Spleen (tissue), 11 donors: ENCODE results near the gene ARF6. TPM values are rescaled to one million over a fixed set of nuclear protein-coding genes. Genes with fewer than 3 reads are reported as not detected.
"Not testable (repeated sequence)": the region's sequence is repeated elsewhere in the genome, so short reads cannot be mapped to it uniquely, and the experiment has no call there.

Experiments
- DNase-seq: peaks from one replicate; pipeline ENCODE4 v3.0.0-alpha.2; 2020
- H3K27ac ChIP-seq, 8 donors: fragments of 200-600 bp; sonication (generic) in 7 of 8; 1 replicate in 4 of 8; 2 replicates in 4 of 8; pipeline versions ENCODE4 v1.5.0 to v1.8.0; 2016 to 2021; ENCODE audit warnings: inconsistent platforms in 4 of 8, mild to moderate bottlenecking in 4 of 8, moderate library complexity in 1 of 8
- H3K27me3 ChIP-seq, 7 donors: fragments of 200-600 bp; sonication (generic) in 6 of 7; replicated peaks in 1 of 7; 1 replicate in 4 of 7; 2 replicates in 3 of 7; pipeline versions ENCODE4 v1.5.0 to v1.8.0; 2016 to 2021; ENCODE audit warnings: inconsistent platforms in 3 of 7, mild to moderate bottlenecking in 1 of 7
- H3K36me3 ChIP-seq, 6 donors: fragments of 200-600 bp; sonication (generic) in 5 of 6; 1 replicate in 4 of 6; 2 replicates in 2 of 6; pipeline versions ENCODE4 v1.5.0 to v1.8.0; 2016 to 2021; ENCODE audit warnings: inconsistent platforms in 2 of 6
- H3K4me1 ChIP-seq, 6 donors: fragments of 200-600 bp; sonication (generic) in 5 of 6; 1 replicate in 3 of 6; 2 replicates in 3 of 6; pipeline versions ENCODE4 v1.5.0 to v1.8.0; 2016 to 2021; ENCODE audit warnings: inconsistent platforms in 3 of 6
- H3K4me3 ChIP-seq, 8 donors: fragments of 200-600 bp; sonication (generic) in 7 of 8; 1 replicate in 4 of 8; 2 replicates in 4 of 8; pipeline versions ENCODE4 v1.5.0 to v1.8.0; 2016 to 2021; ENCODE audit warnings: inconsistent platforms in 4 of 8, mild to moderate bottlenecking in 4 of 8, moderate library complexity in 2 of 8
- H3K9me3 ChIP-seq, 8 donors: fragments of 200-600 bp; sonication (generic) in 7 of 8; 1 replicate in 4 of 8; 2 replicates in 4 of 8; pipeline versions ENCODE4 v1.5.0 to v1.8.0; 2016 to 2021; ENCODE audit warnings: inconsistent platforms in 4 of 8
- POLR2A ChIP-seq, 3 donors: fragments of 450-650 bp; IDR thresholded peaks; one replicate each; pipeline ENCODE4 v1.5.1; 2017; ENCODE audit warnings: antibody characterized with exemption in 3 of 3, mild to moderate bottlenecking in 1 of 3
- POLR2AphosphoS5 ChIP-seq, 3 donors: sonication (generic); formaldehyde crosslinking; IDR thresholded peaks; one replicate each; pipeline ENCODE4 v1.5.1; 2017; ENCODE audit warnings: antibody characterized with exemption in 3 of 3
- WGBS, 5 donors: extraction: QIAGEN DNeasy Blood & Tissue Kit in 3 of 5; methylation state at CpG; one replicate each; pipeline versions ENCODE4 v1.1.5 to v1.1.7; 2013 to 2018; 5-methylcytosine and 5-hydroxymethylcytosine counted together
- intact Hi-C: fragments of 100-400 bp; cut with DNase I; formaldehyde crosslinking; loops from one replicate; pipeline ENCODE4 v1.15.0; 2023; ENCODE audit warnings: low total_unique reads
- polyA plus RNA-seq, 3 donors: library from polyadenylated mRNA; stranded (reverse); fragments of 200-250 nt; gene quantifications; one replicate each; pipeline ENCODE4 v1.2.1, GENCODE V29; 2013
- total RNA-seq, 7 donors: library from RNA; depleted of rRNA in 3 of 7; stranded (reverse); fragments of >200 nt in 3 of 7; fragmentation: NEBNext Ultra II Directional in 4 of 7; extraction: Animal tissue kit (Norgen Biotek cat#: 25700) in 4 of 7; gene quantifications; one replicate each; pipeline versions ENCODE4 v1.1.0 to v1.2.1, GENCODE V29; 2016 to 2021
- TF ChIP-seq, protein P1 (sequence below), 11 experiments: fragments of 200-600 bp in 7 of 11; fragments of 450-650 bp in 4 of 11; sonication (generic) in 4 of 11; IDR thresholded peaks in 8 of 11; conservative IDR thresholded peaks in 3 of 11; 1 replicate in 7 of 11; 2 replicates in 4 of 11; pipeline versions ENCODE4 v1.4.0 to v1.8.0; 2016 to 2021; ENCODE audit warnings: antibody characterized with exemption in 11 of 11, inconsistent platforms in 4 of 11, mild to moderate bottlenecking in 1 of 11
- donor health status: healthy with polysubstance abuse.
- donor health status: DM: no; HTN: no; CAD: no; lungs with moderate emphysema.
- donor health status: DM: no; HTN: no; CAD: no.
- donor health status: Bipolar disorder and iron deficiency.
- donor health status: healthy.
- donor health status: DM: no; HTN: no; CAD: no.
- donor health status: DM: yes; HTN: yes; CAD: no.

Gene ARF6
- total and polyA plus RNA-seq, 10 donors: 39.0 to 89.1 (median 76.6) TPM

DNA sequence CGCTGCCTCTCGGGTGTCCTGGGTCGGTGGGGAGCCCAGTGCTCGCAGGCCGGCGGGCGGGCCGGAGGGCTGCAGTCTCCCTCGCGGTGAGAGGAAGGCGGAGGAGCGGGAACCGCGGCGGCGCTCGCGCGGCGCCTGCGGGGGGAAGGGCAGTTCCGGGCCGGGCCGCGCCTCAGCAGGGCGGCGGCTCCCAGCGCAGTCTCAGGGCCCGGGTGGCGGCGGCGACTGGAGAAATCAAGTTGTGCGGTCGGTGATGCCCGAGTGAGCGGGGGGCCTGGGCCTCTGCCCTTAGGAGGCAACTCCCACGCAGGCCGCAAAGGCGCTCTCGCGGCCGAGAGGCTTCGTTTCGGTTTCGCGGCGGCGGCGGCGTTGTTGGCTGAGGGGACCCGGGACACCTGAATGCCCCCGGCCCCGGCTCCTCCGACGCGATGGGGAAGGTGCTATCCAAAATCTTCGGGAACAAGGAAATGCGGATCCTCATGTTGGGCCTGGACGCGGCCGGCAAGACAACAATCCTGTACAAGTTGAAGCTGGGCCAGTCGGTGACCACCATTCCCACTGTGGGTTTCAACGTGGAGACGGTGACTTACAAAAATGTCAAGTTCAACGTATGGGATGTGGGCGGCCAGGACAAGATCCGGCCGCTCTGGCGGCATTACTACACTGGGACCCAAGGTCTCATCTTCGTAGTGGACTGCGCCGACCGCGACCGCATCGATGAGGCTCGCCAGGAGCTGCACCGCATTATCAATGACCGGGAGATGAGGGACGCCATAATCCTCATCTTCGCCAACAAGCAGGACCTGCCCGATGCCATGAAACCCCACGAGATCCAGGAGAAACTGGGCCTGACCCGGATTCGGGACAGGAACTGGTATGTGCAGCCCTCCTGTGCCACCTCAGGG, 679 bp downstream of the ARF6 start:
- Histone ChIP-seq H3K36me3 (peaks cover 0 to 32% (median 0%) of the 10 kb centered on the region in 6 donors), H3K9me3 (no peaks in the 10 kb centered on the region), H3K4me1 (peaks cover 19 to 65% (median 51%) of the 10 kb centered on the region in 6 donors), H3K27me3 (no peaks in the 10 kb centered on the region), H3K27ac (peak overlapping the region; percentile 100), H3K4me3 (peak overlapping the region; percentile 75 to 90 (median 82))
- intact Hi-C loops: no loop called here
- TF ChIP-seq POLR2AphosphoS5 (IDR thresholded peaks at IDR 0.05): no peak
- TF ChIP-seq, protein P1, sequence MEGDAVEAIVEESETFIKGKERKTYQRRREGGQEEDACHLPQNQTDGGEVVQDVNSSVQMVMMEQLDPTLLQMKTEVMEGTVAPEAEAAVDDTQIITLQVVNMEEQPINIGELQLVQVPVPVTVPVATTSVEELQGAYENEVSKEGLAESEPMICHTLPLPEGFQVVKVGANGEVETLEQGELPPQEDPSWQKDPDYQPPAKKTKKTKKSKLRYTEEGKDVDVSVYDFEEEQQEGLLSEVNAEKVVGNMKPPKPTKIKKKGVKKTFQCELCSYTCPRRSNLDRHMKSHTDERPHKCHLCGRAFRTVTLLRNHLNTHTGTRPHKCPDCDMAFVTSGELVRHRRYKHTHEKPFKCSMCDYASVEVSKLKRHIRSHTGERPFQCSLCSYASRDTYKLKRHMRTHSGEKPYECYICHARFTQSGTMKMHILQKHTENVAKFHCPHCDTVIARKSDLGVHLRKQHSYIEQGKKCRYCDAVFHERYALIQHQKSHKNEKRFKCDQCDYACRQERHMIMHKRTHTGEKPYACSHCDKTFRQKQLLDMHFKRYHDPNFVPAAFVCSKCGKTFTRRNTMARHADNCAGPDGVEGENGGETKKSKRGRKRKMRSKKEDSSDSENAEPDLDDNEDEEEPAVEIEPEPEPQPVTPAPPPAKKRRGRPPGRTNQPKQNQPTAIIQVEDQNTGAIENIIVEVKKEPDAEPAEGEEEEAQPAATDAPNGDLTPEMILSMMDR (IDR thresholded peaks at IDR 0.05 in 8 of 11, conservative IDR thresholded peaks at IDR 0.05 in 3 of 11): peak in 1 of 11 experiments; percentile 6
- TF ChIP-seq POLR2A (IDR thresholded peaks at IDR 0.05): no peak
- 0 to 1% (median 0%) methylated on average over 55 to 85 of the region's 85 CpGs for WGBS, 5 donors
- DNase-seq: peak; percentile 95

DNA sequence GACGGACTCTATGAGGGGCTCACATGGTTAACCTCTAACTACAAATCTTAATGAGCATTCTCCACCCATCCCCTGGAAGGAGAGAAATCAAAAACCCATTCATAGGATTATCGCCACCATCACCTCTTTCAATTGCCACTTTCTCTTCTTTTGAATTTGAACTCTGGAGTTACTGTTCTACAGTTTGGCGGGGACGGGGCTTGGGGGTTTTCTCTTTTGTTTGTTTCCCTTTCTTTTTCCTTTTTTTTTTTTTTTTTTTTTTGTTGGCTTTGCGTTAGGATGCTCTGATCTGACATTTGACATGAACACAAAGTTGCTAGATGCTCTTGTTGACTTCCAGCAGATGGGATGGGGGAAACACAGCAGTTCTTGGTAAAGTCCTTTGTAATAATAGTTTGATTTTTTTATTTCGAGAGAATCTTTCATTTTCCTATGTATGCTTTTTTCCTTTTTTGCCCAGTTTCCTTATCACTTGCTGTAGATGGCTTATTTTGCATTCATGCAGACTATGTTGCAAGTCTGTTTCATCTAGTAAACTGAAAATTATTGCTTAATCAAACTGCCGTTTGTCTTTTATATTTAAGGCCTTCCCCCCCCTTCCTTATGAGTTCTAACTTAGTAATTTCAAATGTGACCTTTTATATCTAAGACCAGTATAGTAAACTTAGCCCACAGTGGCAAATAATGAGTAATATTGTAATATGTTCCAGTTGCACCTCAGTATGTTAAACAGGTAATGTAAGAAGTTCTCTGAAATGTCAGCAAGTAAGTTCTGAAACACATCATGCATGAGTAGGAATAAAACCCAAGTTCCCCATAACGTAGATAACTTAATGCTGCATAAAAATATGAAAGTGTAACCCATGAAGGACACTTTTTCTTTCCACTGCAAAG, 1.6 kb downstream of the ARF6 start:
- H3K27me3 ChIP-seq, intact Hi-C loops, DNase-seq, H3K9me3 ChIP-seq: not testable (repeated sequence)
- peak overlapping the region; percentile 100 for H3K27ac ChIP-seq
- peaks cover 0 to 32% (median 0%) of the 10 kb centered on the region in 6 donors for H3K36me3 ChIP-seq
- 3 to 6% (median 4%) methylated on average over 8 of the region's 8 CpGs for WGBS, 5 donors
- peak overlapping the region; percentile 75 to 90 (median 82) for H3K4me3 ChIP-seq
- peaks cover 28 to 74% (median 60%) of the 10 kb centered on the region in 6 donors for H3K4me1 ChIP-seq

DNA sequence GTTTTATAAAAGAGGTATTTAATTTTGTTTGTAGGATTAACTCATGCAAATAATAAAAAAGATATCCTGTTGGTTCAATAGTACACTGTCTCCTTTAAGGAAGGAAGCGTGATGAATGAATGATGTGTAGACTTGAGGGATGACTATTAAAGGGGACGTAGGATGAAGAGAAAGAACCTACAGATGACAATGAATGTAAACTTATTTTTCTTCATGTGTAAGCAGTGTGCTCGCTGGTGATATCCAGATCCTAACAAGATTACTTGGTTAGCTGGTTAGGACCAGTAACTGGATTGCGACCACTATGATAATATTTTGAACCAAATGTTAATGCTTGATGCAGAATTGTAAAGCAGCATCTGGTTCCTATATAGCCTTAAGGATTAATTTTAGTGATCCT, 2.6 kb downstream of the ARF6 start:
- Histone ChIP-seq H3K27ac (peak overlapping the region; percentile 32 to 100 (median 100)), H3K36me3 (peaks cover 0 to 32% (median 0%) of the 10 kb centered on the region in 6 donors), H3K4me1 (peaks cover 28 to 83% (median 65%) of the 10 kb centered on the region in 6 donors), H3K9me3 (no peaks in the 10 kb centered on the region), H3K4me3 (peak overlapping the region; percentile 75 to 90 (median 82)), H3K27me3 (no peaks in the 10 kb centered on the region)
- WGBS, 5 donors: 21 to 35% (median 26%) methylated on average over 4 of the region's 4 CpGs
- intact Hi-C loops: no loop called here
- TF ChIP-seq POLR2AphosphoS5 (IDR thresholded peaks at IDR 0.05): no peak
- TF ChIP-seq, protein P1 (IDR thresholded peaks at IDR 0.05 in 8 of 11, conservative IDR thresholded peaks at IDR 0.05 in 3 of 11): no peak
- no peak for TF ChIP-seq POLR2A (IDR thresholded peaks at IDR 0.05)
- DNase-seq: no peak

DNA sequence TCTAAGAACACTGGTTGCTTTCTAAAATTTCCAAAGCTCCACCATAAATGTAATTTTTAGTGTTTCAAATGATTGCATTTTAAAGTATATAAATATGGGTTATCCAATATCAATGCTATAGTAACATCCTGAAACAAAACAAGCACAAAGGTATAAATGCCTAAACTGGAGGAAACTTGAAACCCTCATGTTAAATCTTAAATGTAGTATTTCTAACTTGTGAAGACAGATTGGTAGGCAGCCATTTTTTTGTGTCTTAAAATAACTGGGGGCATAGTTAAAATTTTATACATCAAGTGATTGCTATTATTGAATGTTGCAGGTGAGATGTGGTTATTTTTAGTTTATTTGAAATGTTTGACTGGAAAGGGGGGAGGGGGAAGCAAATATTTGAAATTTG, 3.4 kb downstream of the ARF6 start:
- peak overlapping the region; percentile 63 to 100 (median 100) for H3K27ac ChIP-seq
- intact Hi-C loops, H3K9me3 ChIP-seq, DNase-seq, H3K27me3 ChIP-seq: not testable (repeated sequence)
- H3K36me3 ChIP-seq: peaks cover 0 to 32% (median 0%) of the 10 kb centered on the region in 6 donors
- H3K4me3 ChIP-seq: peak overlapping the region; percentile 75 to 90 (median 82)
- peaks cover 28 to 78% (median 64%) of the 10 kb centered on the region in 6 donors for H3K4me1 ChIP-seq
